Sigmoid colon (tissue), 7 donors: ENCODE data around the gene SCARF1. TPM values are rescaled to one million over a fixed set of nuclear protein-coding genes. Genes with fewer than 3 reads are reported as not detected.

Experiments used
- DNase-seq: peaks from one replicate; pipeline ENCODE4 v3.0.0-alpha.2; 2019
- H3K27ac ChIP-seq, 4 donors: fragments of 200-600 bp; sonication (generic); one replicate each; pipeline ENCODE4 v1.5.1; 2016 to 2019; ENCODE audit warnings: mild to moderate bottlenecking in 1 of 4
- H3K27me3 ChIP-seq, 3 donors: fragments of 200-600 bp; sonication (generic); one replicate each; pipeline ENCODE4 v1.5.1; 2019; ENCODE audit warnings: mild to moderate bottlenecking in 1 of 3
- H3K36me3 ChIP-seq, 4 donors: fragments of 200-600 bp; sonication (generic); one replicate each; pipeline ENCODE4 v1.5.1; 2016 to 2019
- H3K4me1 ChIP-seq, 4 donors: fragments of 200-600 bp; sonication (generic); one replicate each; pipeline ENCODE4 v1.5.1; 2017 to 2019
- H3K4me3 ChIP-seq, 4 donors: fragments of 200-600 bp; sonication (generic); one replicate each; pipeline ENCODE4 v1.5.1; 2017 to 2019; ENCODE audit warnings: mild to moderate bottlenecking in 2 of 4, moderate library complexity in 1 of 4
- H3K9me3 ChIP-seq, 4 donors: fragments of 200-600 bp in 3 of 4; sonication (generic) in 3 of 4; one replicate each; pipeline versions ENCODE4 v1.5.1 to v1.6.1; 2013 to 2019
- CTCF ChIP-seq, 4 experiments: fragments of 450-650 bp in 3 of 4; fragments of 200-600 bp in 1 of 4; IDR thresholded peaks; one replicate each; pipeline ENCODE4 v1.5.1; 2016 to 2019; ENCODE audit warnings: antibody characterized with exemption in 4 of 4, mild to moderate bottlenecking in 3 of 4, moderate library complexity in 2 of 4
- EP300 ChIP-seq, 4 donors: sonication (generic); formaldehyde crosslinking; IDR thresholded peaks; one replicate each; pipeline ENCODE4 v1.6.1; 2017; ENCODE audit warnings: antibody characterized with exemption in 4 of 4
- POLR2A ChIP-seq, 2 donors: fragments of 450-650 bp; IDR thresholded peaks; one replicate each; pipeline ENCODE4 v1.6.1; 2016; ENCODE audit warnings: antibody characterized with exemption in 2 of 2, mild to moderate bottlenecking in 2 of 2, moderate library complexity in 2 of 2
- POLR2AphosphoS5 ChIP-seq, 4 donors: sonication (generic); formaldehyde crosslinking; IDR thresholded peaks; one replicate each; pipeline ENCODE4 v1.6.1; 2017; ENCODE audit warnings: antibody characterized with exemption in 4 of 4
- WGBS, 2 donors: extraction: QIAGEN DNeasy Blood & Tissue Kit; methylation state at CpG; one replicate each; pipeline ENCODE4 v1.1.7; 2013; 5-methylcytosine and 5-hydroxymethylcytosine counted together
- intact Hi-C: fragments of 100-400 bp; cut with DNase I; formaldehyde crosslinking; loops from one replicate; pipeline ENCODE4 v1.15.1; 2023
- polyA plus RNA-seq, 3 donors: library from polyadenylated mRNA; stranded (reverse); fragments of 200-250 nt; gene quantifications; one replicate each; pipeline ENCODE4 v1.2.3, GENCODE V29; 2013
- total RNA-seq, 4 donors: library from RNA; depleted of rRNA; stranded (reverse); fragments of >200 nt; gene quantifications; one replicate each; pipeline ENCODE4 v1.1.0, GENCODE V29; 2016
- donor health status: healthy with polysubstance abuse.
- donor health status: Bipolar disorder and iron deficiency.
- donor health status: healthy.

Gene SCARF1
- total and polyA plus RNA-seq, 7 donors: 2.1 to 10.2 (median 5.4) TPM

GRCh38 chr17:1628856-1629503 lies 16.6 kb downstream of the SCARF1 start:
- H3K27ac ChIP-seq: peak overlapping the region; percentile 86 to 97 (median 94)
- no peaks in the 10 kb centered on the region for H3K9me3 ChIP-seq
- no peaks in the 10 kb centered on the region for H3K27me3 ChIP-seq
- H3K4me3 ChIP-seq: peak overlapping the region; percentile 57 to 74 (median 66)
- intact Hi-C loops: loop anchor here (1.0 to 10.0 kb wide), 2 partner anchors 55 to 264 kb away; no protein-coding TSS in a partner anchor
- peak in 1 of 4 donors; percentile 18 for TF ChIP-seq EP300 (IDR thresholded peaks at IDR 0.05)
- peak in 1 of 4 experiments; percentile 50 for TF ChIP-seq CTCF (IDR thresholded peaks at IDR 0.05)
- peak in 1 of 2 donors; percentile 43 for TF ChIP-seq POLR2A (IDR thresholded peaks at IDR 0.05)
- TF ChIP-seq POLR2AphosphoS5 (IDR thresholded peaks at IDR 0.05): peak; percentile 36 to 66 (median 48)
- H3K36me3 ChIP-seq: no peaks in the 10 kb centered on the region
- 1% methylated on average over 77 of the region's 77 CpGs for WGBS, 2 donors
- H3K4me1 ChIP-seq: peaks cover 0 to 30% (median 20%) of the 10 kb centered on the region in 4 donors
- peak; percentile 97 for DNase-seq

DNA sequence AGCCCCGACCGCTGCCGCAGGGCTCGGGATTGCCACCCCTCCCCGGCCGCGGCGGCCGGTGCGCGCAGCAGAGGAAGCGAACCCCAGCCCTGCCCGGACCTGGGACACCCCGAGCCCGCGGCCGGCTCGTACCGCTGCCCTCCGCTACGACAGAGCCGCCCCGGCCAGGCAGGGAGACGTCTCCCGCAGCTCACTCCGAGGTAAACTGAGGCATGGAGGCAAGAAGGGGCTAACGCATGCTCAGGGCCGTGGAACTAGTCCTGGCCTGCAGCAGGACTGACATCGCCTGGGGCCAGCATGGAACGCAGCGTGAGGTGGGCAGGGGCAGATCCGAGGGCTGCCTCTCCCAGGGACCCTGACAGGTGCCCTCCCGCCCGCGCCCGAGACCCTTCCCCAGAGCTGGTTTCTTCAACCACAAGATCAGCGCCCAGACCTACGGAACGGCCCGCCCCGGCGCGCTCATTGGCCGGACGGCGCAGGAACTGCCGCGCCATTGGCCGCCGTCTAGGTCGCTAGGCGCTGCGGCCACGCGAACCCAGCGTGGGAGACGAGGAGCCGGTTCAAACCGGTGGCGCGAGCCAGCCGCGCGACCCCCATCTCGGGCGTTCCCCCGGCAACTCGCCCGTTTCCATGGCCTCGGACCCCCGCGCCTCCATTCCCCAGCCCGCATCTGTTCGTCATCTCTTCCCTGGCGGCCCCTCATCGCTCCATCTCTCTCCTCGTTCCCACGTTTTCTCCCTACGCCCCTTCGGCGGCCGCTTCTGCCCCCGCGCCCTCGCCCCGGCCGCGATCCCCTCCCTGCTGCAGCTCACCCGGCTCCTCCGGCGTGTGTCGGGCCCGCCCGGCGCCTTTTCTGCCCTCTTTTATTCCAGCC lies 17.3 kb downstream of the SCARF1 start, which contains the start of gene SLC43A2:
TSS of gene SLC43A2 (minus strand) at position 853 of the 874 bp plus-strand sequence. CDS start 960 bp downstream, outside the sequence.
- intact Hi-C loops: loop anchor here (10.0 kb wide), 1 partner anchor 263 kb away; no protein-coding TSS in a partner anchor
- no peaks in the 10 kb centered on the region for H3K36me3 ChIP-seq
- WGBS, 2 donors: 0 to 1% methylated on average over 95 of the region's 95 CpGs

DNA sequence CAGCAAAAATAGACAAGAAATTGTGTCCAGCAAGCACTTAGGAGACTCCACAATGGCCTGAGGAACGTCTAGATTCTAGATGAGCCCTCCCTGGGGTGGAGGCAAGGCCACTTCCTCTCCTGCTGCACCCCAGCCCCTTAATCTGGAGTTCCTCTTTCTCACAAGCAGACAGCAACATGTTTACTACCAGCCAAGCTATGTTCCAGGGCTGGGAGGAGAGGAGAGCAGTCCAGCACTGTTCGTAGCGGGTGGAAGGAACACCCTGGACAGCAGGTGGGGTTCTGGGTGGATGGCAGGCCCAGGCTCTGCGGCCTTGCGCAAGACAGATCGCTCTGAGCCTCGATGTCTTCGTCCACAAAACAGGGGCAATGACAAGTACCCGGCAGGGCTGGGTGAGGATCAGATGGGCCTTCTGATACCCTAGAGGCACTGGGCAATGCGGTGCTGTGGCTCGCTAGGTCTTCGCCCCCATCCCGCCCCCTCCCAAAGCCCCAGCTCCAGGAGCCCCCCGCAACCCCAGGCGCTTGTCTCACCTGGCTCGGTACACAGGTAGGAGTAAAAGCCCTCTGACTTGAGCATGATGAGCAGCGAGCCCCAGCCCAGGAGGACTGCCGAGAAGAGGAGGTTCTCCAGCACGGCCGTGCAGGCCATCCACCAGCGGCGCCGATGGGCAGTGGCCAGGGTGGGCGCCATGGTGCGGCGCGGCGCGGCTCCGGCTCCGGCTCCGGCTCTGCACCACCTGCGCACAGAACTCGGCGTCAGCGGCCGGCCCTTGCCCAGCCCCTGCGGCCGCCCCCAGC lies 18.1 kb downstream of the SCARF1 start:
- peaks cover 0 to 30% (median 20%) of the 10 kb centered on the region in 4 donors for H3K4me1 ChIP-seq
- no peaks in the 10 kb centered on the region for H3K36me3 ChIP-seq
- peak overlapping the region; percentile 57 to 74 (median 66) for H3K4me3 ChIP-seq
- H3K27ac ChIP-seq: peak overlapping the region; percentile 86 to 97 (median 94)
- intact Hi-C loops: loop anchor here (10.0 kb wide), 1 partner anchor 263 kb away; no protein-coding TSS in a partner anchor
- no peaks in the 10 kb centered on the region for H3K27me3 ChIP-seq
- TF ChIP-seq POLR2A (IDR thresholded peaks at IDR 0.05) (no peak), POLR2AphosphoS5 (IDR thresholded peaks at IDR 0.05) (peak; percentile 14 to 58 (median 38)), EP300 (IDR thresholded peaks at IDR 0.05) (no peak)
- WGBS, 2 donors: 14 to 16% methylated on average over 39 of the region's 39 CpGs
- no peak for DNase-seq
- H3K9me3 ChIP-seq: no peaks in the 10 kb centered on the region

More for the DNA sequence above, 17.3 kb downstream of the SCARF1 start, which contains the start of gene SLC43A2:
- peak; percentile 87 for DNase-seq
- H3K9me3 ChIP-seq: no peaks in the 10 kb centered on the region
- H3K27me3 ChIP-seq: no peaks in the 10 kb centered on the region
- H3K4me3 ChIP-seq: peak within 1 kb of the TSS; percentile 57 to 74 (median 66)
- no peak for TF ChIP-seq POLR2AphosphoS5 (IDR thresholded peaks at IDR 0.05)
- TF ChIP-seq POLR2A (IDR thresholded peaks at IDR 0.05): no peak
- no peak for TF ChIP-seq EP300 (IDR thresholded peaks at IDR 0.05)
- no peak for TF ChIP-seq CTCF (IDR thresholded peaks at IDR 0.05)
- H3K27ac ChIP-seq: peak within 1 kb of the TSS; percentile 86 to 97 (median 94)
- peaks cover 0 to 30% (median 20%) of the 10 kb centered on the region in 4 donors for H3K4me1 ChIP-seq

DNA sequence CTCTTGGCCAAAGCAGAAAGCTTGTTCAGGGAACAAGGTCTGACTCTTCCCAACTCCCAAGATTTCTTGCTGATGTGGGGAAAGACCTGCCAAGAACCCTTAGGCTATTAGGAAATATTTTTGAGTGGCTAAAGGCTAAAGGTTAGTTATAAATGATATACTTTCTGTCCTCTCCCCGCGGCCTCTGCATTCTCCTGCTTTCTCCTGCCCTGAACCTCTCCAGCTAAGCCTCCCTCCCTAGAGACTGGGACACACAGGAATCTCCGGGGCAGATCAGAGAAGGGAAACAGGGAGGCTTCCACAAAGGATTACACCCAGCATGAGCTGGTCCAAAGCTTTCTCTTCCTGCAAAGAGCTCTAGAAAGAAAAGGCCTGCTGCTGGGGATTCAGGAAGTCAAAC lies 19.2 kb downstream of the SCARF1 start:
- H3K27ac ChIP-seq: peak overlapping the region in 3 of 4 donors; percentile 29 to 92 (median 37)
- H3K27me3 ChIP-seq: no peaks in the 10 kb centered on the region
- 76 to 80% methylated on average over 3 of the region's 3 CpGs for WGBS, 2 donors
- intact Hi-C loops: loop anchor here (10.0 kb wide), 1 partner anchor 262 kb away; no protein-coding TSS in a partner anchor
- H3K36me3 ChIP-seq: no peaks in the 10 kb centered on the region
- TF ChIP-seq POLR2AphosphoS5 (IDR thresholded peaks at IDR 0.05): no peak
- no peak overlapping the region for H3K4me3 ChIP-seq
- no peaks in the 10 kb centered on the region for H3K9me3 ChIP-seq
- H3K4me1 ChIP-seq: peaks cover 0 to 30% (median 20%) of the 10 kb centered on the region in 4 donors
- no peak for DNase-seq

GRCh38 chr17:1625581-1625980 lies 20.0 kb downstream of the SCARF1 start:
- no peak overlapping the region for H3K4me3 ChIP-seq
- intact Hi-C loops: loop anchor here (10.0 kb wide), 1 partner anchor 261 kb away; no protein-coding TSS in a partner anchor
- H3K27me3 ChIP-seq: no peaks in the 10 kb centered on the region
- peaks cover 0 to 30% (median 20%) of the 10 kb centered on the region in 4 donors for H3K4me1 ChIP-seq
- WGBS, 2 donors: 86 to 88% methylated on average over 6 of the region's 6 CpGs
- TF ChIP-seq POLR2AphosphoS5 (IDR thresholded peaks at IDR 0.05): no peak
- no peak for TF ChIP-seq CTCF (IDR thresholded peaks at IDR 0.05)
- no peak for TF ChIP-seq POLR2A (IDR thresholded peaks at IDR 0.05)
- TF ChIP-seq EP300 (IDR thresholded peaks at IDR 0.05): no peak
- H3K36me3 ChIP-seq: no peaks in the 10 kb centered on the region
- no peak for DNase-seq
- no peak overlapping the region for H3K27ac ChIP-seq
- H3K9me3 ChIP-seq: no peaks in the 10 kb centered on the region
